Stimulated activated CD8-positive, alpha-beta memory T cell treated with anti-CD3 and anti-CD28 coated beads, Interleukin-4, amount 100 ng/mL, for 48 hours (primary cell): ENCODE measurements around the gene CRYZL1.
"Not testable (repeated sequence)": the region's sequence is repeated elsewhere in the genome, so short reads cannot be mapped to it uniquely, and the experiment has no call there.

Experiments
- DNase-seq: peaks from one replicate; pipeline ENCODE4 v3.0.0-alpha.2; 2020

CRYZL1 gene

DNA sequence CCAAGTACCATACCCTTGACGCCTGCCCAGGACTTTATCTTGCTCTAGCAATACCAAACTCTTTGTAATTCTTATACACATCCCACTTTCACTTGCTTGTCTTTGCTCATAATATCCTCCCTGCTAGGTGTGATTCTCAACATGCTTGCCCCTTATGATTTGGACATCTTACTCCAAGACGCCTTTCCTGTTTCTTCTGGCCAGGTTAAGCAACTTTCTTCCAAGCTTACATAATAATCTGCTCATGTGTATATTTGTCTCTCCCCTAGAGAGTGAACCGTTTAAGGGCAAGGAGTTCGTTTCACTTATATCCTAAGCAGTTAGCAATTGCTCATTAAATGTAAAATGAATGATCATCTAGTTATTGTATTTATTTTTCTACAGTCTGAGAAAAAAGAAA, 21.8 kb downstream of the CRYZL1 start:
- no peak for DNase-seq

DNA sequence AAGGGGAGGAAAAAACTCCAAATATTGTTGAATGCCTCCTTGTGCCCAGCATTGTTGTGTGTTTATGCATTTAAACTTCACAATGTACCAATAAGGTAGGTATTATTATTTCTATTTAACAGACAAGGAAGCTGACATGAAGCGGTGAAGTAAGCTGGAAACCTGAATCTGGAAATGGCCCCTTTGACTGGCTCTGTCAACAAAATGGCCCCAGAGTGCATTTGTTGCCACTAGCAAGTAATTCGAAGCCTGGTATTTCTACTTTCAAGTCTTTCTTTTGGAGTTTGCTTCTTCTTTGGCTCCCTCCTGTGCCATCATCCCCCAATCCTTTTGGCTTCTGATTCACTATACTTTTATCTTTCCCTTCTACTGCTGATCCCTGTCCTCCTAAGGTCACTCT, 23.1 kb downstream of the CRYZL1 start:
- DNase-seq: no peak

DNA sequence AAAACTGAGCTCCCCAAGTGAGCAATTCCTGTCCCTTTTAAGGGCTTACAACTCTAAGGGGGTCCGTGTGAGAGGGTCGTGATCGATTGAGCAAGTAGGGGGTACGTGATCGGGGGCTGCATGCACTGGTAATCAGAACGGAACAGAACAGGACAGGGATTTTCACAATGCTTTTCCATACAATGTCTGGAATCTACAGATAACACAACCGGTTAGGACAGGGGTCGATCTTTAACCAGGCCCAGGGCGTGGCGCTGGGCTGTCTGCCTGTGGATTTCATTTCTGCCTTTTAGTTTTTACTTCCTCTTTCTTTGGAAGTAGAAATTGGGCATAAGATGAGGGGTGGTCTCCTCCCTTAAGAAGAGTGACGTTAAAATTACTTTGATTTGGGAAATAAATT, 24.0 kb downstream of the CRYZL1 start:
- not testable (repeated sequence) for DNase-seq

DNA sequence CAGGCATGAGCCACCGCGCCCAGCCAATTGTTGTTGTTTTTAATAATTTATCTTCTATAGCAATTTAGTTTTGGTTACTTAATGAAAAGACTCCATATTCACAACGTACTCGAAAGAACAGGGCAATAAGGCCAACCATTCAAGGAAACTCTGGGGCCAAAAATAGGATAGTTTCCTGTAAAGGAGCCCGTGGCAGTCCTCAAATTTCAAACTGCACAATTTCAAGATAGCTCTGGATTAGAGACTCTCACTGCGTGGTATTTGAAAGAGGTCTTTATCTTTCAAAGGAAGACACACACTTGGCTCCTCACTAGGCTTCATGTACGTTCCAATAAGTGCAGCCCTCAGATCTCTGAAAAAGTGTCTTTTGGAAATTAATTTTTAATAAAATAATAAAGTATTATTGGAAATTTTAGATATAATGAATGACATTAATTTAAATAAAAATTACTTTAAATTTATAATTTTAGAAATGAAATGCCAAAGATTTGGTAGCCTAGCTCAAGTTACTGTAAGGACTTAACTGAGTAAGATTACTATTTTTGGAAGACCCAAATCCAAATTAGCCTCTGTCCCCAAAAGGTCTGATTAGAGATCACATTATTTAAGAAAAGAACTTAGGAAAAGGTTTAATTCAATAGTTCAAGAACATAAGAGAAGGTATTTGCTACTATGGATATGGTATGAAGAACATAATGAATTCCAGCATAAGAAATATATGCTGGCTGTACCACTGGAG, 30.4 kb downstream of the CRYZL1 start:
- no peak for DNase-seq

DNA sequence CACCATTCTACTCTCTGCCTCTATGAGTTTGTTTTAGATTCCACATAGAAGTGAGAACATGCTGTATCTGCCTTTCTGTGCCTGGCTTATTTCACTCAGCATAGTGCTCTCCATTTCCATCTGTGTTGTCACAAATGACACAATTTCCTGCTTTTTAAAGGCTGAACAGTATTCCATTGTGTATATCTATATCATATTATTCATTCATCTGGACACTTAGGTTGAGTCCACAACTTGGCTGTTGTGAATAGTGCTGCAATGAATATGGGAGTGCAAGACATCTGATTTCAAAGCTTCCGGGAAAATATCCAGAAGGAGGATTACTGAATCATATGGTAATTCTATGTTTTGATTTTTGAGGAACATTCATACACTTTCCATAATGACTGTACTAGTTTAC, 33.0 kb downstream of the CRYZL1 start:
- DNase-seq: no peak

DNA sequence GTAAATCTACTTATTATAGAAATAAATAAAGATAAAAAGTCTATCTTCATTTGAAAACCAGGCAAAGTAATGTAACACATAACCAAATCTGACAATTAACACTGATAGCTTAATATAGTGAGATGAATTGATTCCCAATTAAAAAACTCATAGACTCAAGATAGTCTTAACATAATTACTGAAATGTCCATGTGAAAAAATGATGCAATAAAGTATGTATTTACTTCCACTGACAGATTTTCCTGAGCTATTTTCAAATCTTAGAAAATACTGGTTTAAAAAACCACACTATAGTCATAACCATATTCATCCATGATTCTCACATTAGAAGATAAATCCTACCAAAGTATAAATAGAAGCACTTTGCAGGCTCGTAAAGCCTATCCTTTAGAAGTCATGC, 43.5 kb downstream of the CRYZL1 start:
- no peak for DNase-seq

DNA sequence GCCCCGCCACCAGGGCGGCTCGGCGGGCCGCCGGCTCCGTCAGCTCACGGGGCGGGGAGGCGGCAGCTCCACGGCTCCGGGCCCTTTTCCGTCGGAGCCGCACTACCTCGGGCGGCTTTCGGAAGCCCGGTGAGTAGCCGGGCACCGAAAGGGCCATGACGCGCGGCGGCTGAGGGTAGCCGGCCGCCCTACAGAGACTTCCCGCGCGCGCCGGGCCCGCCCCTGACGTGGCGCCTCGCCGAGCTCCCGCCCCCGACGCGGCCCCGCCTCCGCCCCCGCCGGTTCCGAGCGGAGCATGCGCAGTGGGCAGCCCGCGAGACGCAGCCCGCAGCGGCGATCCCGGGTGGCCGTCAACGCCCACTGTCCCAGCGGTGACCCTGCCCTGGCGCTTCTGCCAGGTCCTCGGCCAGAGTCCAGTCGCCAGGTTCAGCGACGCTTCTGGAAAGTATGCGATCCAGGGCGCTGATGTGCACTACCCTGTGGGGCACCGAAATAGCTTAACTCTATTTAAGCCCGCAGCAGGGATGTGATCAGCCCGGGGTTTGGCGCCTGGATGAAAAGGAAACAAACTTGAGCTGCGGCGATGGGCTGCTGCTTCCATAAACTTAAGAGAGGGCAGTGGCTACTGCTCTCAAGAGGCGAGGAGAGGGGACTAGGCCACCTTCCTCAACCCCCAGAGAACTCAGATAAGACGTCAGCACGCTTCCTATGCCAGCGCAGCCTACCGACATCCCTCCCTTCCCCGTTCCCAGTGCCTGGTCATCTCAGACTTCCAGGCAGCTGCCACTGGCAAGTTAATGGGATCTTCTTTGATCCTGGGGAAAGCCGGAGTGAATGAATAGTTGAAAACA, 52.8 kb downstream of the CRYZL1 start, which contains the start of gene DONSON:
Gene DONSON (minus strand): TSS at position 200 of the 851 bp plus-strand sequence. CDS start 43 bp downstream, at position 157.
- DNase-seq: peak; percentile 91

DNA sequence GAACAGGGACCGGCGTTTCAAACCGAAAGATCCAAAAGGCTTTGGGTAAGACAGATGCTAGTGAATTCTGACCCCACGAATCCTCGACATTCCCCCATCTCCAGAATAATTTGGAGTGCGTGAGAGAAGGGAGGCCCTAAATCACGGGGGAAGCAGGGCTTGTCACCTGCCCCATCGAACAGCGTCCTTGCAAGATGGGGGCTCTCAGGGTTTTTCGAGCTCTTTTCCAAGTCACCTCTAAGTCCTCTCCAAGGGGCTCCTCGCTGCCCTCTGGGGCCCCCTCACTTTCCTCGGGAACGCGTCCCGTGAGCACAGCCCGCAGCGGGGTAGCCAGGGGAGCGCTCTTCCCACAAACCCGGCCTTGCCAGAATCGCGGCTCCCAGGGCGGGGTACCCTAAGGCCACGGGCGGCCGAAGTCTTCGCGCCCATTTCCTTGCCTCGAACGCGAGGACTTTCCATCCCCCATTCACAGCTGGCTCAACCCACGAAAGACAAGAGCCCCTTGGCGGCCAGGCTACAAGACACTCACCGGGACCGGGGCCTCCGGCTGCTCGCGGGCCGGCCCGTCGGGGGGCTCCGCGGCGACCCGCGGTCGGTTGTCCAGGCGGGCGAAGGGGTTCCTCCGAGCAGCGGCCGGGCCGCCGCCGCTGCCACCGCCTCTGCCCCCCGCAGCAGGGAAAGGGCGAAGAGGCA, 53.6 kb downstream of the CRYZL1 start:
- peak; percentile 55 for DNase-seq

GRCh38 chr21:33586927-33587326, 54.6 kb downstream of the CRYZL1 start:
- no peak for DNase-seq

DNA sequence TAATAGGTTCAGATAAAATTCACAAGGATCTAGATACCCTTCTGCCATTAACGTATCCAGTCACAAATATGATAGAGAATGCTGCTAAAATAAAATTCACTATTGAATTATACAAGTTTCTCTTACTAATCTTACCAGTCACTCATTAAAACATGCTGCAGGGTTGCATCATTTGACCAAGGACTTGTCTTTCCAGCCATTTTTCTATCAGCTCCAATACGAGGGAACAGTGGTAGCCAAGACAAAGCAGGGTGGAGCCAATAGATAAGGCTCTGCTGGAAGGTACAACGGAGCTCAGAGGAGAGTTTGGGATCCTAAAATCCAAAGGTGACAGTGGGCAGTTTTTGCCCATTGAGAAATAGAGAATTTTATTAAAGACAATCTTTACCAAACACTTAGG, 57.1 kb downstream of the CRYZL1 start:
- no peak for DNase-seq

DNA sequence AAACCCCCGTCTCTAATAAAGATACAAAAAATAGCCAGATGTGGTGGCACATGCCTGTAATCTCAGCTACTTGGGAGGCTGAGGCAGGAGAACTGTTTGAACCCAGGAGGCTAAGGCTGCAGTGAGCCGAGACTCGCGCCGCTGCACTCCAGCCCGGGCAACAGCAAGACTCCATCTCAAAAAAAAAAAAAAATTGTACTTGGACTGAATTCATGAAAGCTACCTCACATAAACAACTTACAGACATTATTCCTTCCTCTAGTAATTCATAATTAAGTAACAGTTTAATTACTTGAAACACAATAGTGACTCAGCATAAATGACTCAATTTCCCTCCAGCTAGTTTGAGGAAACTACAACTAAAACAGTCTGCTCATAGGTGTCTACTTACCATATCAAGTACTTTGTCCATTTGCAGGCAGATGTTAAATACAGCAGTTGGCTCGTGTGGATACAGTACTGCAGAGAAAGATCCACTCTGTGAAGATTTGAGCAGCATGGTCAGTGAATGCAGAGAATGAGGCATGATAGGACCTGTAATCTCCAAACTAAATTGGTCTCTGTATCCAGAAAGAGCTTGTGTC, 62.5 kb downstream of the CRYZL1 start:
- DNase-seq: no peak

DNA sequence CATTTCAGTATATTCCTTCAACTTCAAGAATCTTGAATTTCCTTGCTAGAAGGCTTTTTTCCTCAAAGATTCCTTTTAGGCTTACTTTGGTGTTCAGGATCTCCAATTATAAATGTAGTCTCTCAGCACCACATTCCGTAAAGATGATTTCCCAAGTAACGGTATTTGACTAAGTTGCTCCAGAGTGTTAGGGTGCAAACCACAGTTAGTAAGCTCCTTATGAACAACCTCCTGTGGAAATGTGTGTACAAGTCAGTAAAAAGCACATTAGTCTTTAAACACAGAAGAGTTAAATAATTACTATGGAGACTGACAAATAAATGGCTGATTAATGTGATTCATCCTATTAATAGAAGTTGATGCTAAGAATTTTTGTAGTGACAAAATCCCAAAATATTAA, 63.3 kb downstream of the CRYZL1 start:
- DNase-seq: no peak

GRCh38 chr21:33576741-33577141, 64.8 kb downstream of the CRYZL1 start:
- not testable (repeated sequence) for DNase-seq

GRCh38 chr21:33572350-33572749, 69.2 kb downstream of the CRYZL1 start:
- DNase-seq: no peak

- DNase-seq: no peak
Measured at GRCh38 chr21:33569991-33570390, 71.5 kb downstream of the CRYZL1 start.

GRCh38 chr21:33568448-33568847, 73.1 kb downstream of the CRYZL1 start:
- DNase-seq: no peak

DNA sequence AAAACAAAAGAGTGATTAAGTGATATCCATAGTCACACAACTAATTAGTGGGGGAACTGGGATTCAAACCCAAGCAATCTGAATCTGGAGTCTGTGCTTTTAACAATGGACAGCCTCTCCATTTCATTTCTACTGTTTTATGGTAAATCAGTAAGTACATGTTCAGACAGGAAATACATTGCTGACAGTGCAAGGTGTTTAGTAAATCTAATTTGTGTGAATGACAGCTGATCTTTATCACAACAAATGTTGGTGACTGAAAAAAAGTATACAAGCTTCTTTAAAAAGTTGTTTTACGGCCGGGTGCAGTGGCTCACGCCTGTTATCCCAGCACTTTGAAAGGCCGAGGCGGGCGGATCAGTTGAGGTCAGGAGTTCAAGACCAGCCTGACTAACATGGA, 73.6 kb downstream of the CRYZL1 start:
- no peak for DNase-seq

DNA sequence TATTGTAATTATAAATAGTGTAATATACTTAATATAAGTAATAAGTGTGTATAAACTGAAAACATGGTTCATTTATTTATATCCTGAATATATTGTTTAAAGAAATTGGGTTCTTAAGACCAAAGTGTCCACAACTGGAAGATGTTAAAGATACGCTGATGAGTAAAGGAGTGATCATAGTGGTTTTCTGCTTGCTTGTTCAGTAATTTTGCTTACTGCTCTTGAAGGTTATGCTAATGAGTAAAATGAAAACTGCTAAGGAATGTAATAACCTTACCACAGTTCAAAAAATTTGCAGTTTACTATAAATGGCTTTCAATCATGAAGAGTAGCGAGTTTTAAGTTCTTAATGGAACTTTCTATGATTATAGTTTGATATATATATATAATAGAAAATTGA, 75.0 kb downstream of the CRYZL1 start:
- DNase-seq: no peak

DNA sequence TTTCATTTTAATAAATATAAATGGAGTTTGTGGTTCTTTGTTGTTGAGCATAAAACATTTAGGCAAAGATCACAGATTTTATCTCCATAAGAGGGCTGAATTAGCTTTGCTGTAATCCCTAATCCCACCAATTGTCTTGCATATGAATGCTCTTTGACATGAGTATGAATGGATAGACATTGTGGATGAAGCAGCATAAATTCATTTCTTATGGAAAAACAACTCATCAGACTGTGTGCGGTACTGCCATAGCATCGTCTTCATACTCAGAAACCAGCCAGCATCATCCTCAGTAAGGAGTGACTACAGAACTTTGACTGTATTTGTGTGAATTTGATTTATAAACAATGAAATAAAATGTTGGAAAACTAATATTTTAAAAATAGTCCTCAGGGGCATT, 79.2 kb downstream of the CRYZL1 start:
- no peak for DNase-seq

GRCh38 chr21:33561373-33561772, 80.2 kb downstream of the CRYZL1 start:
- no peak for DNase-seq

DNA sequence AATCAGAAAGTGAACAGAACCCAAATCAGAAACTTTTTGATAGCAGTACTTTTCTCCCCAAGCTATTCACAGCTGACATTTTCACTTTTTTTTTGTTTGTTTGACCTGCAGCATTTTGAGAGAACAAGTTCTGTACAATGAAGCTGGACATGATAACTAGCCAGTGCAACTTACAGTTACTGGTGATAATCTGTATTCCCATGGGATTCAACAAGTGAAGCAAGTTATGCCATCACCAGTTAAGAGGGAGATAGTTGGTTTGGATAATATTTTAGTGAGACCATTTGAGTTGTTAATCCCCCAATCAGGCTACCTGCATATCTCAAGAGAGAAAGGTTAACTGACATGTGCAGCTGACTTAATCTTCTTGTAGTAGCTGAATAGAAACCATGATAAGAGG, 80.6 kb downstream of the CRYZL1 start:
- no peak for DNase-seq

DNA sequence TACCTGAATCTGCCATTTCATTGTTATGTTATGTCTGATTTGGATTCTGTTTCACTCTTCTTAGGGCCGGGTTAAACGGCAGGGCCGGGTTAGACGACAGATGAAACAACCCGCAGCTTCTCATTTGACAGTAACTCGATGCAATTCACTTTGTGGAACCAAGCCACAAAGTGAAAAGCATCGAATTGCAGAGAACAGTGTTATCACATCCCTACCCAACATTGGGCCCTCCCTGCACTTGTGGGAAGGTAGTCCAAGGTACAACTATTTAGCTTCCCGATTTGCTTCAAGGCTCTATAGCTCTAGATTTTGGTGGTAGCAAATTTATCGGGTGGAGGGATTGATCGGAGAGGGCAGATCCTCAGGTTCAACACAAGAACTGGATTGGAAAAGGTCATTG, 81.7 kb downstream of the CRYZL1 start:
- DNase-seq: no peak

GRCh38 chr21:33558777-33559421, 82.6 kb downstream of the CRYZL1 start:
- DNase-seq: no peak
